GM18505 (cell line): ENCODE data around the gene DIAPH2.

Source experiments
- ATAC-seq: cut with Tn5 transposase; IDR thresholded peaks from one replicate; pipeline ENCODE4 v1.9.1; 2021; ENCODE audit not compliant: unreplicated experiment
- POLR2A ChIP-seq: IDR thresholded peaks from 4 replicates; pipeline ENCODE4 v1.6.1; 2011; ENCODE audit warnings: borderline replicate concordance; ENCODE audit not compliant: insufficient read depth, insufficient read length; ENCODE audit errors: extremely low read depth

DIAPH2 gene

GRCh38 chrX:97311066-97311778 lies 626.6 kb downstream of the DIAPH2 start:
- ATAC-seq: no peak
- no peak for TF ChIP-seq POLR2A

GRCh38 chrX:97314345-97314744 lies 629.7 kb downstream of the DIAPH2 start:
- ATAC-seq: no peak
- no peak for TF ChIP-seq POLR2A

- ATAC-seq: no peak
Measured at GRCh38 chrX:97315939-97316338, 631.3 kb downstream of the DIAPH2 start.

GRCh38 chrX:97320305-97320704 lies 635.7 kb downstream of the DIAPH2 start:
- no peak for TF ChIP-seq POLR2A
- ATAC-seq: no peak

More at GRCh38 chrX:97315939-97316338, 631.3 kb downstream of the DIAPH2 start:
- no peak for TF ChIP-seq POLR2A

GRCh38 chrX:97322401-97322800 lies 637.8 kb downstream of the DIAPH2 start:
- no peak for TF ChIP-seq POLR2A
- ATAC-seq: no peak

GRCh38 chrX:97326456-97326855 lies 641.8 kb downstream of the DIAPH2 start:
- peak; percentile 94 for ATAC-seq

GRCh38 chrX:97328853-97329390 lies 644.3 kb downstream of the DIAPH2 start:
- no peak for ATAC-seq
- TF ChIP-seq POLR2A: no peak

More at GRCh38 chrX:97326456-97326855, 641.8 kb downstream of the DIAPH2 start:
- TF ChIP-seq POLR2A: no peak

GRCh38 chrX:97330151-97330550 lies 645.5 kb downstream of the DIAPH2 start:
- no peak for TF ChIP-seq POLR2A

GRCh38 chrX:97332963-97333362 lies 648.3 kb downstream of the DIAPH2 start:
- ATAC-seq: no peak
- TF ChIP-seq POLR2A: no peak

More at GRCh38 chrX:97330151-97330550, 645.5 kb downstream of the DIAPH2 start:
- peak; percentile 45 for ATAC-seq

- TF ChIP-seq POLR2A: no peak
- ATAC-seq: no peak
Measured at GRCh38 chrX:97334850-97335249, 650.2 kb downstream of the DIAPH2 start.

GRCh38 chrX:97344724-97345123 lies 660.1 kb downstream of the DIAPH2 start:
- no peak for TF ChIP-seq POLR2A
- no peak for ATAC-seq

- ATAC-seq: no peak
- no peak for TF ChIP-seq POLR2A
Measured at GRCh38 chrX:97358941-97359340, 674.3 kb downstream of the DIAPH2 start.

- TF ChIP-seq POLR2A: no peak
- no peak for ATAC-seq
Measured at GRCh38 chrX:97363843-97364242, 679.2 kb downstream of the DIAPH2 start.

- no peak for ATAC-seq
- TF ChIP-seq POLR2A: no peak
Measured at GRCh38 chrX:97366237-97366636, 681.6 kb downstream of the DIAPH2 start.
